Body of pancreas (tissue), 4 donors: ENCODE measurements around the gene DCDC2C.

Experiments
- CTCF ChIP-seq, 7 experiments: fragments of 450-650 bp in 4 of 7; fragments of 200-600 bp in 3 of 7; sonication (generic) in 3 of 7; IDR thresholded peaks; one replicate each; pipeline ENCODE4 v1.5.1; 2016 to 2019; ENCODE audit warnings: antibody characterized with exemption in 7 of 7
- POLR2A ChIP-seq, 3 donors: fragments of 450-650 bp; IDR thresholded peaks; one replicate each; pipeline ENCODE4 v1.6.1; 2016; ENCODE audit warnings: antibody characterized with exemption in 3 of 3, mild to moderate bottlenecking in 2 of 3

- no peak for TF ChIP-seq POLR2A (IDR thresholded peaks at IDR 0.05)
- no peak for TF ChIP-seq CTCF (IDR thresholded peaks at IDR 0.05)
These were observed 46.3 kb upstream of the DCDC2C start for GRCh38 chr2:3656762-3657721.
